Retinal pigment epithelial cell (primary cell): ENCODE measurements around the gene SETD7.

ENCODE experiments used
- DNase-seq: peaks from one replicate; pipeline ENCODE4 v3.0.0-alpha.2; 2010; ENCODE audit warnings: low read depth
- H3K4me3 ChIP-seq: 2 replicates; pipeline ENCODE4 v1.5.1; 2011; ENCODE audit warnings: mild to moderate bottlenecking, low read length, control low read depth, moderate library complexity
- CTCF ChIP-seq: conservative IDR thresholded peaks from 2 replicates; pipeline ENCODE4 v1.5.1; 2011; ENCODE audit warnings: low read depth, low read length, control low read depth, inconsistent platforms

Gene SETD7

GRCh38 chr4:139556071-139556723 is at the start of gene SETD7:
TSS of gene SETD7 (minus strand) at chr4:139556219. CDS start at chr4:139556137, 82 bp downstream.
- DNase-seq, result no peak
- peak within 1 kb of the TSS; percentile 78 for H3K4me3 ChIP-seq
- no peak for TF ChIP-seq CTCF

- no peak for TF ChIP-seq CTCF
- no peak for DNase-seq
- H3K4me3 ChIP-seq, result no peak overlapping the region
Observed at GRCh38 chr4:139605516-139605915, 49.5 kb upstream of the SETD7 start.

DNA sequence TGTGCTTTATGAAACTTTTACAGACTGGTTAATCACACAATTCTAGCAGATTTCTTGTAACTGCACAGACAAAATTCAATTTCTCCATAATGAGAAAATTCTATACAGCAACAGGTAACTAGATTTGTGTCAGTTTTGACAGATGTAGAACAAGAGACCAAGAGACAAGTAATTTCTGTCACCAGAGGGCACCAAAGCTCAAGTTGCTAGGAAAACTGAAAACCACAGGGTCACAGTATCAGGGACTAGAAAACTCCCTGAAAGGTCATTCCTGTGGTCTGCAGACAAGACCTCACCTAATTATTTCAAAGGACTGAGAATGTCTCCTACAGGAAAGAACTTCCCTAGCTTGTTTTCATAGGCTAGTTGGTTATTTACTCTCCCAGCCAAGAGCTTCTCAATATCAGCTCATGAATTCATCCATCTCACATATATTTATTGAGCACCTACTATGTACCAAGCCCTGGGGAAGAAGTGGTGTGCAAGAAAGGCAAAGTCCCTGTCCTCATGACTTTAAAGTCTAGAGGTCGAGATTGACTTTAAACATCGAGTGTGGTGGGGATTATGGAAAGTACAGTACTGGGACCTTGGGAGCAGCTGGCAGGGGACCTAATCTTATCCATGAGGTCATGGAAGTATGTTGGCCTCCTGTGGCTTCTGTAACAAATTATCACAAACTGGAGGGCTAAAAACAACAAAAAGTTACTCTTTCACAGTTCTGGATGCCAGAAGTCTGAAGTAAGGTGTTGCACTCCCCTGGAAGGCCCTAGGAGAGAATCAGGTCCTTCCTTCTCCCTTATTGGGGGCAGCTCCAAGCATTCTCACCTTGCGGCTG is 47.8 kb upstream of the SETD7 start:
- TF ChIP-seq CTCF, result peak; percentile 69
- no peak for DNase-seq
- H3K4me3 ChIP-seq, result no peak overlapping the region

- no peak for TF ChIP-seq CTCF
- no peak overlapping the region for H3K4me3 ChIP-seq
- no peak for DNase-seq
Observed at GRCh38 chr4:139602776-139603360, 46.8 kb upstream of the SETD7 start.

GRCh38 chr4:139600662-139601061 is 44.6 kb upstream of the SETD7 start:
- no peak for TF ChIP-seq CTCF

DNA sequence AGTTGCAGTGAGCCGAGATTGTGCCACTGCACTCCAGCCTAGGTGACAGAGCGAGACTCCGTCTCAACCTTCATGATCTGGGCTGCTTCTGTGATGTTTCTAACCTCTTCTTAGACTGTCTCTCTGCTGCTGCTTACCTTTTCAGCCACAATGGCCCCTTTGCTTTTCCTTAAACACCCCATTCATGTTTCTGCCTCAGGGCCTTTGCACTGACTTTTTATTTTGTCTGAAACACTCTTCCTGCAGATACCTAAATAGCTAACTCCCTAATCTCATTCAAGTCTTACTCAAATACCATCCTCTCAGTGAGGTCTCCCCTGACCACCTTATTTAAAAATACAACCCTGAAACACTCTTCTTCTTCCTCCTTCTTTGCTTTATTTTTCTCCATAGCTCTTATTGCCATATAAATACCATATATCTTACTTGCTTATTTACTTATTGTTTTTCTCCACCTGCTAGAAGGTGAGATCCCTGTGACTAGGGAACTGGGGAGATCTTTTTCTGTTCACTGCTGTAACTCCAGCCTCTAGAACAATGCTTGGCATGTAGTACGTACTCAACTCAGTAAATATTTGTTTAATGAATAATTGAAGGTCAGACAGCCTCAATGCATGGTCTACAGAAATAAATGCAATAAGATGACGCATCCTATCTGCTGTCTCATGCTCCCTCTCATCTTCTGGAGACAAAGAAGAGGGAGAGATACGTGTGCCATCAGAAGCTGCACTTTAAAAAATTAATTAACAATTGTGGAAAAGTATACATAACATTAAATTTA is 43.8 kb upstream of the SETD7 start:
- no peak for TF ChIP-seq CTCF
- DNase-seq, result no peak
- H3K4me3 ChIP-seq, result no peak overlapping the region

More at GRCh38 chr4:139600662-139601061, 44.6 kb upstream of the SETD7 start:
- DNase-seq, result no peak
- no peak overlapping the region for H3K4me3 ChIP-seq
